HUES6 (cell line): ENCODE results near the gene CEP350.

Experiments
- H3K27ac ChIP-seq: 2 replicates; pipeline ENCODE4 v1.7.0; 2013; ENCODE audit warnings: low read depth, mild to moderate bottlenecking, low read length, inconsistent platforms
- H3K27me3 ChIP-seq: 2 replicates; pipeline ENCODE4 v1.6.1; 2013; ENCODE audit warnings: low read length; ENCODE audit not compliant: control insufficient read depth, insufficient read depth
- H3K36me3 ChIP-seq: 2 replicates; pipeline ENCODE4 v1.6.1; 2013; ENCODE audit warnings: low read length; ENCODE audit not compliant: control insufficient read depth, insufficient read depth
- H3K4me1 ChIP-seq: 2 replicates; pipeline ENCODE4 v1.6.1; 2013; ENCODE audit warnings: low read length; ENCODE audit not compliant: control insufficient read depth, insufficient read depth
- H3K4me3 ChIP-seq: 2 replicates; pipeline ENCODE4 v1.5.1; 2013; ENCODE audit warnings: low read depth, low read length
- H3K9ac ChIP-seq: one replicate; pipeline ENCODE4 v1.6.1; 2013; ENCODE audit warnings: mild to moderate bottlenecking, low read length
- H3K9me3 ChIP-seq: 2 replicates; pipeline ENCODE4 v1.6.1; 2013; ENCODE audit warnings: low read depth, low read length; ENCODE audit not compliant: control insufficient read depth, insufficient read depth

Gene CEP350

GRCh38 chr1:179925922-179926849 lies 28.4 kb upstream of the CEP350 start:
- Histone ChIP-seq H3K27me3 (no peaks in the 10 kb centered on the region), H3K4me3 (no peak overlapping the region), H3K4me1 (peaks cover 15% of the 10 kb centered on the region), H3K27ac (no peak overlapping the region), H3K9me3 (no peaks in the 10 kb centered on the region), H3K36me3 (no peaks in the 10 kb centered on the region), H3K9ac (no peak overlapping the region)

- Histone ChIP-seq H3K27me3 (no peaks in the 10 kb centered on the region), H3K4me1 (peaks cover 8% of the 10 kb centered on the region), H3K9me3 (no peaks in the 10 kb centered on the region), H3K4me3 (no peak overlapping the region), H3K36me3 (no peaks in the 10 kb centered on the region), H3K27ac (no peak overlapping the region), H3K9ac (no peak overlapping the region)
These were observed 27.8 kb upstream of the CEP350 start for GRCh38 chr1:179926850-179927205.

- no peaks in the 10 kb centered on the region for H3K36me3 ChIP-seq
- H3K27me3 ChIP-seq: no peaks in the 10 kb centered on the region
- no peak overlapping the region for H3K9ac ChIP-seq
- H3K27ac ChIP-seq: no peak overlapping the region
- no peaks in the 10 kb centered on the region for H3K4me1 ChIP-seq
- H3K4me3 ChIP-seq: no peak overlapping the region
- H3K9me3 ChIP-seq: no peaks in the 10 kb centered on the region
These were observed 24.4 kb upstream of the CEP350 start for GRCh38 chr1:179929955-179930798.

GRCh38 chr1:179930867-179931266 lies 23.7 kb upstream of the CEP350 start:
- Histone ChIP-seq H3K27ac (no peak overlapping the region), H3K27me3 (no peaks in the 10 kb centered on the region), H3K4me3 (no peak overlapping the region)

GRCh38 chr1:179933219-179933618 lies 21.4 kb upstream of the CEP350 start:
- Histone ChIP-seq H3K27ac (no peak overlapping the region), H3K4me1 (no peaks in the 10 kb centered on the region), H3K4me3 (no peak overlapping the region), H3K9me3 (no peaks in the 10 kb centered on the region), H3K36me3 (no peaks in the 10 kb centered on the region), H3K27me3 (no peaks in the 10 kb centered on the region), H3K9ac (no peak overlapping the region)

More at GRCh38 chr1:179930867-179931266, 23.7 kb upstream of the CEP350 start:
- Histone ChIP-seq H3K4me1 (no peaks in the 10 kb centered on the region), H3K9me3 (no peaks in the 10 kb centered on the region), H3K9ac (no peak overlapping the region), H3K36me3 (no peaks in the 10 kb centered on the region)

GRCh38 chr1:179935909-179936496 lies 18.6 kb upstream of the CEP350 start:
- H3K27ac ChIP-seq: no peak overlapping the region
- H3K27me3 ChIP-seq: no peaks in the 10 kb centered on the region
- H3K36me3 ChIP-seq: no peaks in the 10 kb centered on the region

GRCh38 chr1:179937668-179938254 lies 16.8 kb upstream of the CEP350 start:
- Histone ChIP-seq H3K9ac (no peak overlapping the region), H3K36me3 (no peaks in the 10 kb centered on the region), H3K27me3 (no peaks in the 10 kb centered on the region)

More at GRCh38 chr1:179935909-179936496, 18.6 kb upstream of the CEP350 start:
- Histone ChIP-seq H3K9ac (no peak overlapping the region), H3K9me3 (no peaks in the 10 kb centered on the region), H3K4me3 (no peak overlapping the region), H3K4me1 (no peaks in the 10 kb centered on the region)

GRCh38 chr1:179938752-179939151 lies 15.9 kb upstream of the CEP350 start:
- Histone ChIP-seq H3K36me3 (no peaks in the 10 kb centered on the region), H3K27ac (no peak overlapping the region), H3K4me1 (no peaks in the 10 kb centered on the region), H3K9ac (no peak overlapping the region), H3K4me3 (no peak overlapping the region), H3K27me3 (no peaks in the 10 kb centered on the region), H3K9me3 (no peaks in the 10 kb centered on the region)

More at GRCh38 chr1:179937668-179938254, 16.8 kb upstream of the CEP350 start:
- no peak overlapping the region for H3K27ac ChIP-seq
- H3K9me3 ChIP-seq: no peaks in the 10 kb centered on the region
- H3K4me3 ChIP-seq: no peak overlapping the region
- H3K4me1 ChIP-seq: no peaks in the 10 kb centered on the region

GRCh38 chr1:179939941-179940340 lies 14.7 kb upstream of the CEP350 start:
- Histone ChIP-seq H3K4me1 (no peaks in the 10 kb centered on the region), H3K27ac (no peak overlapping the region), H3K4me3 (no peak overlapping the region), H3K9me3 (no peaks in the 10 kb centered on the region), H3K36me3 (no peaks in the 10 kb centered on the region), H3K9ac (no peak overlapping the region), H3K27me3 (no peaks in the 10 kb centered on the region)

GRCh38 chr1:179941454-179941853 lies 13.2 kb upstream of the CEP350 start:
- H3K4me1 ChIP-seq: no peaks in the 10 kb centered on the region
- H3K27ac ChIP-seq: no peak overlapping the region
- no peaks in the 10 kb centered on the region for H3K27me3 ChIP-seq
- H3K9me3 ChIP-seq: no peaks in the 10 kb centered on the region
- no peak overlapping the region for H3K4me3 ChIP-seq
- H3K9ac ChIP-seq: no peak overlapping the region
- no peaks in the 10 kb centered on the region for H3K36me3 ChIP-seq
